ENCODE data around the gene GAS2L1. TPM values are rescaled to one million over a fixed set of nuclear protein-coding genes. Genes with fewer than 3 reads are reported as not detected.

The GAS2L1 gene
- total RNA-seq, 1 experiment from 2014 or later: 29.4 TPM

DNA sequence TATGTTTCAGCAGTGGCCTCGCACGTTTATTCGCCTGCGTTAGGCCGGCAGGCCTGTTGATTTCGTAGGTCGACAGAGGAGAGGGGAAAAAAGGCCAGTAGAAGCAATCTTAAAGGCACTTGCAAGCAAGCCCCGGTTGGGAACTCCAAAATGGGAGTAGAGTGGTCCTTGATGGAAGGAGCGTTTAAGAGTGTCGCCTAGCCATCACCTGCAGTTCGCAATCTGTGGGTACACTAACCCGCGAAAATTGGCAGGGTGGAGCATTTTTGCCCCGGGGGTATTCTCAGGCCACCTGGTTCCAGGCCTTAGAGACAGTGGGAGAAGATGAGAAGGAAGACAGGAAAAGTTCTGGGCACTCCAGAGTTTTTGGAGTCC is 37.2 kb upstream of the GAS2L1 start:
- H3K4me2 ChIP-seq (ENCODE audit: low read length): peak overlapping the region; percentile 100
- ATAC-seq (no peak), DNase-seq (ENCODE audit: low read depth, low spot score) (no peak)
- no peak overlapping the region for H2AFZ ChIP-seq (ENCODE audit: low read depth, low read length, poor library complexity, severe bottlenecking)
- ChIA-PET RAD21 (ENCODE audit: low non-redundant PET in 1 of 2, low total read pairs in 2 of 2, uncharacterized antibody in 2 of 2, unreplicated experiment in 2 of 2) (no interaction called here), CTCF (no interaction called here), POLR2A (no interaction called here)
- BruUV-seq (replicated peaks): no TSS peak
- H3K9ac ChIP-seq (ENCODE audit: low read length): peak overlapping the region; percentile 99
- no peaks in the 10 kb centered on the region for H3K9me2 ChIP-seq (ENCODE audit: insufficient read depth)
- peaks cover 48 to 69% of the 10 kb centered on the region in 2 experiments for H3K36me3 ChIP-seq (ENCODE audit: control insufficient read depth in 1 of 2, insufficient read depth in 2 of 2, low read length in 2 of 2)
- H3K79me2 ChIP-seq (ENCODE audit: insufficient read depth, low read length): peaks cover 91% of the 10 kb centered on the region
- H3K4me3 ChIP-seq (replicated peaks in 1 of 2; ENCODE audit: low read depth in 1 of 2, low read length in 2 of 2): peak overlapping the region; percentile 58 to 91
- peak overlapping the region; percentile 91 for H3K27ac ChIP-seq (ENCODE audit: low read depth, low read length)
- TF ChIP-seq CEBPB (IDR thresholded peaks at IDR 0.05; ENCODE audit: low read depth) (no peak), RAD21 (IDR thresholded peaks at IDR 0.05; ENCODE audit: low read depth) (no peak), REST (IDR thresholded peaks at IDR 0.05; ENCODE audit: low read depth) (no peak), JUND (IDR thresholded peaks at IDR 0.05) (no peak), ZNF274 (IDR thresholded peaks at IDR 0.05; ENCODE audit: low read depth, low read length) (no peak)
- TF ChIP-seq, protein P1, sequence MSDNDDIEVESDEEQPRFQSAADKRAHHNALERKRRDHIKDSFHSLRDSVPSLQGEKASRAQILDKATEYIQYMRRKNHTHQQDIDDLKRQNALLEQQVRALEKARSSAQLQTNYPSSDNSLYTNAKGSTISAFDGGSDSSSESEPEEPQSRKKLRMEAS (IDR thresholded peaks at IDR 0.05): no peak
- peaks cover 15 to 31% of the 10 kb centered on the region in 2 experiments for H3K4me1 ChIP-seq (ENCODE audit: control insufficient read depth in 1 of 2, insufficient read depth in 2 of 2, low read length in 2 of 2)
- intact Hi-C loops (cut with micrococcal nuclease): no loop called here
- no peaks in the 10 kb centered on the region for H3K27me3 ChIP-seq (ENCODE audit: insufficient read depth, low read length)
- no peaks in the 10 kb centered on the region for H3K9me3 ChIP-seq (ENCODE audit: control insufficient read depth in 1 of 2, insufficient read depth in 1 of 2, low read depth in 1 of 2, low read length in 2 of 2)
- peaks cover 51% of the 10 kb centered on the region; the same call in 1 of the 2 replicates for H4K20me1 ChIP-seq (ENCODE audit: insufficient read depth)
